Activated CD8-positive, alpha-beta memory T cell treated with anti-CD3 and anti-CD28 coated beads for 36 hours (primary cell): ENCODE data around the gene MACROD2. TPM values are rescaled to one million over a fixed set of nuclear protein-coding genes. Genes with fewer than 3 reads are reported as not detected.
"Not testable (repeated sequence)": the region's sequence is repeated elsewhere in the genome, so short reads cannot be mapped to it uniquely, and the experiment has no call there.

ENCODE experiments used
- CTCF ChIA-PET: fragments of 350-600 bp; sonication (Branson Sonifier 250); formaldehyde crosslinking; loops from one replicate; lab custom pipeline; 2021; ENCODE audit warnings: antibody characterized with exemption; lab: Charles Lee
- POLR2A ChIA-PET: fragments of 350-600 bp; sonication (Branson Sonifier 250); formaldehyde crosslinking; loops from one replicate; lab custom pipeline; 2021; ENCODE audit warnings: antibody characterized with exemption; lab: Charles Lee
- total RNA-seq, 2 experiments: library from RNA; stranded (reverse); gene quantifications; one replicate each; pipeline ENCODE4 v1.2.3, GENCODE V29; 2021

The MACROD2 gene
- total RNA-seq, 2 experiments from 2014 or later: not detected

GRCh38 chr20:15318682-15319081, 1323.4 kb downstream of the MACROD2 start:
- POLR2A ChIA-PET: no interaction called here
- CTCF ChIA-PET: no interaction called here

GRCh38 chr20:15319439-15319838, 1324.1 kb downstream of the MACROD2 start:
- ChIA-PET CTCF (no interaction called here), POLR2A (no interaction called here)

GRCh38 chr20:15320941-15321340, 1325.6 kb downstream of the MACROD2 start:
- ChIA-PET CTCF (no interaction called here), POLR2A (no interaction called here)

- ChIA-PET CTCF (no interaction called here), POLR2A (no interaction called here)
Observed at GRCh38 chr20:15327123-15327522, 1331.8 kb downstream of the MACROD2 start.

- CTCF ChIA-PET: no interaction called here
- POLR2A ChIA-PET: no interaction called here
Observed at GRCh38 chr20:15328084-15328483, 1332.8 kb downstream of the MACROD2 start.

- CTCF ChIA-PET: no interaction called here
- POLR2A ChIA-PET: no interaction called here
Observed at GRCh38 chr20:15332711-15333160, 1337.4 kb downstream of the MACROD2 start.

- ChIA-PET POLR2A (no interaction called here), CTCF (no interaction called here)
Observed at GRCh38 chr20:15333170-15333569, 1337.9 kb downstream of the MACROD2 start.

GRCh38 chr20:15336011-15336410, 1340.7 kb downstream of the MACROD2 start:
- ChIA-PET CTCF (interaction anchor here (0.6 kb wide), 1 partner anchor 25 kb away, joined by 3 read pairs; no protein-coding TSS in a partner anchor), POLR2A (no interaction called here)

- ChIA-PET POLR2A (no interaction called here), CTCF (no interaction called here)
Observed at GRCh38 chr20:15336536-15336935, 1341.2 kb downstream of the MACROD2 start.

GRCh38 chr20:15339264-15339663, 1343.9 kb downstream of the MACROD2 start:
- POLR2A ChIA-PET: no interaction called here
- CTCF ChIA-PET: no interaction called here

- ChIA-PET POLR2A (no interaction called here), CTCF (no interaction called here)
Observed at GRCh38 chr20:15342991-15343523, 1347.7 kb downstream of the MACROD2 start.

- POLR2A ChIA-PET: no interaction called here
- CTCF ChIA-PET: no interaction called here
Observed at GRCh38 chr20:15345287-15345686, 1350.0 kb downstream of the MACROD2 start.

- ChIA-PET POLR2A (no interaction called here), CTCF (no interaction called here)
Observed at GRCh38 chr20:15346657-15347280, 1351.5 kb downstream of the MACROD2 start.

- ChIA-PET CTCF (no interaction called here), POLR2A (no interaction called here)
Observed at GRCh38 chr20:15359056-15359455, 1363.7 kb downstream of the MACROD2 start.

GRCh38 chr20:15362849-15363248, 1367.5 kb downstream of the MACROD2 start:
- ChIA-PET CTCF (no interaction called here), POLR2A (no interaction called here)

- ChIA-PET CTCF (no interaction called here), POLR2A (no interaction called here)
Observed at GRCh38 chr20:15364781-15365180, 1369.5 kb downstream of the MACROD2 start.

GRCh38 chr20:15370370-15370769, 1375.1 kb downstream of the MACROD2 start:
- CTCF ChIA-PET: no interaction called here
- POLR2A ChIA-PET: no interaction called here

GRCh38 chr20:15374682-15375081, 1379.4 kb downstream of the MACROD2 start:
- POLR2A ChIA-PET: no interaction called here
- CTCF ChIA-PET: no interaction called here

GRCh38 chr20:15375836-15376235, 1380.5 kb downstream of the MACROD2 start:
- POLR2A ChIA-PET: no interaction called here
- CTCF ChIA-PET: no interaction called here

GRCh38 chr20:15377603-15378002, 1382.3 kb downstream of the MACROD2 start:
- CTCF ChIA-PET, POLR2A ChIA-PET: not testable (repeated sequence)

- CTCF ChIA-PET: no interaction called here
Observed at GRCh38 chr20:15378151-15378550, 1382.8 kb downstream of the MACROD2 start.

More at GRCh38 chr20:15378151-15378550, 1382.8 kb downstream of the MACROD2 start:
- POLR2A ChIA-PET: no interaction called here
